HG03066 (cell line): ENCODE data around the gene SHLD2.
"Not testable (repeated sequence)": the region's sequence is repeated elsewhere in the genome, so short reads cannot be mapped to it uniquely, and the experiment has no call there.

Source experiments
- ATAC-seq: cut with Tn5 transposase; IDR thresholded peaks from one replicate; pipeline ENCODE4 v1.9.1; 2021; ENCODE audit warnings: low read depth; ENCODE audit not compliant: unreplicated experiment

SHLD2 gene

GRCh38 chr10:87134440-87134839 lies 39.4 kb downstream of the SHLD2 start:
- ATAC-seq = not testable (repeated sequence)

- ATAC-seq = not testable (repeated sequence)
Measured at GRCh38 chr10:87137478-87137877, 42.5 kb downstream of the SHLD2 start.

DNA sequence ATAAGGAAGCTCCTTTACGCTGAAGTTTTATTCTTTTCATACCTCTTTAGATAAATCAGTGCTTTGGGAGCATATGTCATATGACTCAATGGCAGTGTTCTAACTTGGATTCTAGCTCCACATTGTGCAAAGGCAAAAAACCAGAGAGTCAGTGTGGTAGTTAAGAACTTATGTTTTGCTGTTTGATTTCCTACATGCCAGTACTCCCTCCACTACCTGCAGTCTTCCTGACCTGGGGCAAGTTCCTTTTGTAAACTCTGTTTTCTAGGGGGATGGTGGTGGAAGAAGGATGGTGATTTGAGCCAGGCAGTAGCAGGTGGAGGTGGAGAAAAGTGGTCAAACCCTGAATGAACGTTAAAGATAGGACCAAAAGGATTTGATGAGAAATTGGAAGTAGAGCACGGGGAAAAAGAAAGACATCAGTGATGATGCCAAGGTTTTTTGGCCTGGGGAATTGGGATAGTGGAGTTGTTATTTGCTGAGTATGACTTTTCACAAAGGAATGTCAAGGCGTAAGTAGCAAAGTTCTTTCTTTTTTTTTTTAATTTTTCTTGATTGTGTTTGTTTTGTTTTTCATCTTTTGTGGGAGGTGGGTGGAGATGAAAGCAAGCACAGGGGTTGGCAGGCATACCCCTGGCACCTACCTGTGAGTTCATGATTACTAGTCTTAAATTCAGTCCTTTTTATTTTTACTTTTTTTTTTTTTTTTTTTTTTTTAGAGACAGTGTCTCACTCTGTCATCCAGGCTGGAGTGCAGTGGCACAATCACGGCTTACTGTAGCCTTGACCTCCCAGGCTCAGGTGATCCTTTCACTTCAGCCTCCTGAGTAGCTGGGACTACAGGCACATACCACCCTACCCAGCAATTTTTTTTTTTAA lies 47.5 kb downstream of the SHLD2 start:
- not testable (repeated sequence) for ATAC-seq

DNA sequence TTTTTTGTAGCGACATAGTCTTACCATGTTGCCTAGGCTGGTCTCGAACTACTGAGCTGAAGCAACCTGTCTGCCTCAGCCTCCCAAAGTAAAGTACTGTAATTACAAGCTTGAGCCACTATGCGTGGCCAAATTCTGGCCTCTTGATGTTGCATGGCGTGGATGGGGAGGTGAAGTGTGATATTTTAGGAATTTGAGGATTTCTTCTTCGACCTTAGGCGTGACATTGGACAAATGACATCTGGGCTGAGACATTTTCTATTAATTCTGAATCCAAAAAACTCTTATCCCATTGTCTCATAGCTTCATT lies 48.1 kb downstream of the SHLD2 start:
- ATAC-seq = not testable (repeated sequence)

- ATAC-seq = not testable (repeated sequence)
Measured at GRCh38 chr10:87145598-87145997, 50.6 kb downstream of the SHLD2 start.

DNA sequence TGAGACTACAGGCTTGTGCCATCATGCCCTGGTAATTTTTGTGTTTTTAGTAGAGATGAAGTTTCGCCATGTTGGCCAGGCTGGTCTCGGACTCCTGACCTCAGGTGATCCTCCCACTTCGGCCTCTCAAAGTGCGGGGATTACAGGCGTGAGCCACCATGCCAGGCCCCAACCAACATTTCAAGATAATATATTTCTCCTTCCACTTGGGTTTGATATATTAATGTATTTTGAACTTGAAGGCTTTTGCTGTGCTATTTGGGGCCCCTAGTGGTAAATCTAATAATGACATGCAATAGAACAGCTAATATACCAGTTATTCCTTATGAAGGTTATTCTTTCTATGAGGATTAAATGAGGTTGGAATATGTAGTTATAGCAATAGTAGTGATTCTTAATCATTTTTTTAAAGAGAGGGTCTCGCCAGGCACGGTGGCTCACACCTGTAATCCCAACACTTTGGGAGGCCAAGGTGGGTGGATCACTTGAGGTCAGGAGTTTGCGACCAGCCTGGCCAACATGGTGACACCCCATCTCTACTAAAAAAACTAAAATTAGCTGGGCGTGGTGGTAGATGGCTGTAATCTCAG lies 54.1 kb downstream of the SHLD2 start:
- not testable (repeated sequence) for ATAC-seq

DNA sequence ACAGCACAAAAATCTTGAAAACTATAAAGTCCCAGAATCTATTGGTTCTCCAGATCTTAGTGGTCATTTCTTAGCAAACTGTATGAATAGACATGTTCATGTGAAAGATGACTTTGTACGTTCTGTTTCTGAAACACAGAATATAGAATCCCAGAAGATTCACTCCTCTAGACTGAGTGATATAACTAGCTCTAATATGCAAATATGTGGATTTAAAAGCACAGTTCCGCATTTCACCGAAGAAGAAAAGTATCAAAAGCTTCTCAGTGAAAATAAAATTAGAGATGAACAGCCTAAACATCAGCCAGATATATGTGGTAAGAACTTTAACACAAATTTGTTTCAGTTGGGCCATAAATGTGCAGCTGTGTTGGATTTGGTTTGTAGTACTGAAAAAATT lies 56.5 kb downstream of the SHLD2 start:
- not testable (repeated sequence) for ATAC-seq

- ATAC-seq = not testable (repeated sequence)
Measured at GRCh38 chr10:87156841-87157240, 61.8 kb downstream of the SHLD2 start.

DNA sequence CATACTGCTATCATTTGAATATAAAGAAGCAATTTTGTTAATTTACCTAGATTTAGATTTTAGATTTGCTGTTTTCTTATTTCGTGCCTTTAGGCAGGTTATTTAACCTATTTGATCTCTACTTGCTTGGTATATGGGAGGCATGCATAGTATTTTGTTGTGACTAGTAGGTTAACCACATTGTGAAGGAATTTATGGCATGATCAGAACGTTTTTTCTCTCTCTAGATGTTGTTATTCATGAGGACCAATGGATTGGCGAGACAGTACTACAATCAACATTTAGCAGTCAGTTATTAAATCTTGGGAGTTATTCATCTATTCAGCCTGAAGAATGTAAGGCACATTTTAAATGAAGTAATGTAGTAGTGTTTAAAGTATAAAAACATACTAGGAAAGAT lies 62.8 kb downstream of the SHLD2 start:
- not testable (repeated sequence) for ATAC-seq

DNA sequence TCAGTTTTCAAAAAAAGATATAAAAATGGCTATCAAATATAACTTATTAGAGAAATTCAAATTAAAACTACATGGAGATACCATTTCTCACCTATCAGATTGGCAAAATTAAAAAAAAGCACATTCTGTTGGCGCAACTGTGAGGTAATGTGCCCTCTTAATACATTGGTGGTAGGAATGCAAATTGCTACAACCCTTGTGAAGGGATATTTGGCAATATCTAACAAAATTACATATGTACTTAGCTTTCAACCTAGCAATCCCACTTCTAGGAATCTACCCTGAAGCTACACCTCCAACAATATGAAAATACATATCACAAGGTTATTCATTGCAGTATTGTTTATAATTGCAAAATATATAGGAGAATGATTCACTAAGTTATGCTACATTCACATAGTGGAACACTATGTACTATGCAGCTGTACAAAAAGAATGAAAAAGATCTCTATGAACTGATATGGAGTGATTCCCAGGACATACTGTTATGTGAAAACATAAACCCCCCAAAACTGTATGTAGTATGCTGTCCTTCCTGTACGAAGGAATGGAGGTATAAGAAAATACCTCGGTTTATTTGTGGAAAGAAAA lies 67.8 kb downstream of the SHLD2 start:
- not testable (repeated sequence) for ATAC-seq

GRCh38 chr10:87163414-87163813 lies 68.4 kb downstream of the SHLD2 start:
- ATAC-seq = not testable (repeated sequence)

- ATAC-seq = not testable (repeated sequence)
Measured at GRCh38 chr10:87169857-87170256, 74.9 kb downstream of the SHLD2 start.

GRCh38 chr10:87170705-87171104 lies 75.7 kb downstream of the SHLD2 start:
- not testable (repeated sequence) for ATAC-seq

DNA sequence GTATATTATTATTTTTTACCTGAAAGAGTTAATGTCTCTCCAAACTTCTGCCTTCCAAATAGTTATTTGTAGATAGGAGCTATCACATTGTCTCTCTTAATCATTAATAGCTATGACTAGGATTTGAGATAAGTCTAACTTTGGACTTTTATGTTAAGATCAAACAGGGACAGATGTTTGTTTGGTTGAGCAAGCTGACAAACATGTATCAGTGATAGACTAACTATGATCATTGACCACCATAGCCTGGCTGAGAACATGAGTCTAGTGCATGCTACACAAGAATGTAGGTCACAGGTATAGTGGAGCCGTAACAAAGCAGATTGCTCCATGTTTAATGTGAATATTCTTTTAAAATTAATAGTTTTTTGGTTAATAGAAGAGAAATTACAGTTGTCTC lies 76.7 kb downstream of the SHLD2 start:
- not testable (repeated sequence) for ATAC-seq

GRCh38 chr10:87172178-87172577 lies 77.2 kb downstream of the SHLD2 start:
- ATAC-seq = not testable (repeated sequence)

GRCh38 chr10:87177587-87177986 lies 82.6 kb downstream of the SHLD2 start:
- not testable (repeated sequence) for ATAC-seq

DNA sequence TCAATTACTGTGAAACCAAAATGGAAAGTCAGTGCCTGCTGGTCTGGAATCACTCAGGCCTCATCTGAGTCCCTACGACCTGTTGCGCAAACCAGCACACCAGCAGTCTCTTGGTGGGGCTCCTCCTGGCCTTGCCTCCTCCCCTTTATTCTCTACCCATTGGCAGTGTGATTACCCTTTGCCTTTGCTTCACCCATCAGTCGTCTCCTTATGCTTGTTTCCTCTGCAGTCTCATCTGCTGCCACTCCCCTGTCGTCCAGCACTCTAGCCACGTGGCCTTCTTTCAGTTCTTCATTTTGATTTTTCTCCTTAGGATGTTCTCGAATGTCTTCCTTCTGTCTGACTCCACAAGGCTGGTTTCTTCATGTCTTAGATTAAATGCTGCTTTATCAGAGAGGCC lies 89.4 kb downstream of the SHLD2 start:
- ATAC-seq = not testable (repeated sequence)

GRCh38 chr10:87186016-87186415 lies 91.0 kb downstream of the SHLD2 start:
- ATAC-seq = not testable (repeated sequence)

DNA sequence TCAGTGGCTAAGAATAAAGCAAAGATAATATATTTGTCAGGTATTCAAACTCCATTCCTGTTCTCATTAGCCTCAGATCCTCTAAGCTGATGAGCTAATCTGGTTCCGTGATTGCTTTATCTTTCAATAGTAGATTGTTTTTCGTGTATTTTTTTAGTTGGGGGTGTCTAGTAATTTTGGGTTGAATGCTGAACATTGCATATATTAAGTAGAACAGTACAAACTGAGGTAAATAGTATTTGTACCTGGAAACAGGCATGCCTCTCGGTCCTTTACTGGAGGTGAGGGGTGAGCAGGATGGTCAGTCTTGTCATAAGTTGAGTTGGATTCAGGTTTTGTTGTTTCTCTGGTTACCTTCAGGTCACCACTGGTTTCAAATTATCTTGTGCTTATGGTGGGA lies 92.6 kb downstream of the SHLD2 start:
- ATAC-seq = not testable (repeated sequence)

DNA sequence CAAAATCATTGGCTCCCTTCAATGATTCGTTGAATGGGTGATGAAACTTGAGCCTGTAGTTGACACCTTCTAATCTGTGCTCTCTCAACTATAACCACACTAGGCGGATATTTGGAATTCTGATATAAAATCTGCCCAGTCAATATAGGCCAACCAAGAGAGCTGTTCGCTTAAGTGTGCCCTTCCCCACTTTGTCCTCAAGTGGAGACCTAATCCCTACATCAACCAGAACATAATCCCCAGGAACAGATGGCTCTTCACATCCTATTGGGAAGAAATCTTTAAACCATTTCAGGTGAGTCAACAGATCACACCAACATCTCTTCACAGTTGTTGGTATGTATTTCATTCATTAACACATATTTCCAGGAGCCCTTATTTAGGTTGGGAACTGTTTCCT lies 96.8 kb downstream of the SHLD2 start:
- ATAC-seq = not testable (repeated sequence)

DNA sequence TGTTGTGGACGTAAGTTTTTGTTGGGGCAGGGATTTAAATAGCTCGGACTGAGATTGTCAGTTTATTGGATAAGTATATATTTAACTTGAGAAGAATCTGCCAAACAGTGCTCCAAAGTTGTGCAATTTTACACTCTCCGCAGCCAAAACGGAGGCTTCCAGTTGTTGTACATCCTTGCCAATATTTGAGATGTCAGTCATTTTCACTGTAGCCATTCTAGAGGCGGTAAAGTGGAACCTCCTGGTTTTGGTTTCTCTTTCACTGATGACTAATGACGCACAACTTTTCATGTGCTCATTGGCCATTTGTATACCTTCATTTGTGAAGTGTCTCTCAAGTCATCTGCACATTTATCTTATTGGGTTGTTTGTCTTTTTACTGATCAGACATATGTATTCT lies 105.9 kb downstream of the SHLD2 start:
- peak; percentile 65 for ATAC-seq

DNA sequence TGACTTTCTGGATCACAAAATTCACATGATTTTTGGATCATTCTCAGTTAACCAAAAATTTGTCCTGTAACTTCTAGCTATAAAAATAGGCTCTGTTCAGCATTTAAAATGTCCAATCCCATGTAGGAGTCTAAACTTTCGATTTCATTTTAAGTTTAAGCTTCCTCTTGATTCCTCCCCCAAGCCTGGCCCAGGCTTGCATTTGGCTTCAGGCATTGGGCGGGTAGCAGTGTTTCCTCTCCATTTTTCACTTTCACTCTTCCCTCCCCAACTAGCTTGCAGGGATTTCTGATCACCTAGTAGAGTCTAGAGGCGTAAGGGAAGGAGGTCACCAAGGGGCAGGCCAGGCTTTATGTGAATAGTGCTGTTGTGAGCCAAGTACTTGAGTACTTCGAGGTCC lies 109.8 kb downstream of the SHLD2 start:
- ATAC-seq = not testable (repeated sequence)
